ENCODE measurements around the gene RNF212. TPM values are rescaled to one million over a fixed set of nuclear protein-coding genes. Genes with fewer than 3 reads are reported as not detected.
A peak's percentile ranks its signal among the peaks of the same experiment; 100 is the strongest.

Gene RNF212
- total RNA-seq, 1 donor from 2014 or later = not detected

- DNase-seq (ENCODE audit: low read depth) = no peak
These were observed 64.4 kb downstream of the RNF212 start for GRCh38 chr4:1048773-1049590.

GRCh38 chr4:1047976-1048772 is 65.2 kb downstream of the RNF212 start:
- no peak for DNase-seq (ENCODE audit: low read depth)

- no peak for DNase-seq (ENCODE audit: low read depth)
These were observed 66.0 kb downstream of the RNF212 start for GRCh38 chr4:1047106-1047975.

- peak; percentile 62 for DNase-seq (ENCODE audit: low read depth)
These were observed 66.8 kb downstream of the RNF212 start for GRCh38 chr4:1046581-1047011.

- no peak for DNase-seq (ENCODE audit: low read depth)
These were observed 67.7 kb downstream of the RNF212 start for GRCh38 chr4:1045595-1046201.

GRCh38 chr4:1045193-1045594 is 68.2 kb downstream of the RNF212 start:
- no peak for DNase-seq (ENCODE audit: low read depth)

- no peak for DNase-seq (ENCODE audit: low read depth)
These were observed 68.7 kb downstream of the RNF212 start for GRCh38 chr4:1044469-1045192.

GRCh38 chr4:1043651-1044468 is 69.5 kb downstream of the RNF212 start:
- DNase-seq (ENCODE audit: low read depth) = peak; percentile 98

- no peak for DNase-seq (ENCODE audit: low read depth)
These were observed 70.2 kb downstream of the RNF212 start for GRCh38 chr4:1043162-1043561.

- no peak for DNase-seq (ENCODE audit: low read depth)
These were observed 70.9 kb downstream of the RNF212 start for GRCh38 chr4:1042352-1043055.

GRCh38 chr4:1041936-1042330 is 71.4 kb downstream of the RNF212 start:
- no peak for DNase-seq (ENCODE audit: low read depth)

GRCh38 chr4:1041147-1041935 is 72.0 kb downstream of the RNF212 start:
- no peak for DNase-seq (ENCODE audit: low read depth)

- no peak for DNase-seq (ENCODE audit: low read depth)
These were observed 72.8 kb downstream of the RNF212 start for GRCh38 chr4:1040344-1041146.

GRCh38 chr4:1039493-1040343 is 73.6 kb downstream of the RNF212 start:
- peak; percentile 47 for DNase-seq (ENCODE audit: low read depth)

GRCh38 chr4:1038948-1039492 is 74.3 kb downstream of the RNF212 start:
- peak; percentile 64 for DNase-seq (ENCODE audit: low read depth)
